ENCODE data around the gene COL17A1.

Gene COL17A1

GRCh38 chr10:103990531-103990930, 95.1 kb downstream of the COL17A1 start:
- DNase-seq (ENCODE audit: low read depth, low spot score): no peak

DNA sequence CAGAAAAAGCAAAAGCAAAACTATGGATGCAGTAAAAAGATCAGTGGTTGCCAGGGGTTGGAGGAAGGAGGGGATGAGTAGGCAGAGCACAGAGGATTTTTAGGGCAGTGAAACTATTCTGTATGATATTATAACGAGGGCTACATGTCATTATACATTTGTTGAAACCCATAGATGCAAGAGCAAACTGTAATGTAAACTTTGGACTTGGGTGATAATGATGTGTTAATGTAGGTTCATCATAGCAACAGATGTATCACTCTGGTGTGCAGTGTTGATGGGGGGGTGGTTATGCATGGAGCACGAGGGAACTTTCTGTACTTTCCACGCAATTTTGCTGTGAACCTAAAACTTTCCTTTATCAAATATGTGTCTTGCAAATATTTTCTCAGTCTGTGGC, 95.6 kb downstream of the COL17A1 start:
- no peak for DNase-seq (ENCODE audit: low read depth, low spot score)

- no peak for DNase-seq (ENCODE audit: low read depth, low spot score)
These were observed 99.3 kb downstream of the COL17A1 start for GRCh38 chr10:103986360-103986759.

DNA sequence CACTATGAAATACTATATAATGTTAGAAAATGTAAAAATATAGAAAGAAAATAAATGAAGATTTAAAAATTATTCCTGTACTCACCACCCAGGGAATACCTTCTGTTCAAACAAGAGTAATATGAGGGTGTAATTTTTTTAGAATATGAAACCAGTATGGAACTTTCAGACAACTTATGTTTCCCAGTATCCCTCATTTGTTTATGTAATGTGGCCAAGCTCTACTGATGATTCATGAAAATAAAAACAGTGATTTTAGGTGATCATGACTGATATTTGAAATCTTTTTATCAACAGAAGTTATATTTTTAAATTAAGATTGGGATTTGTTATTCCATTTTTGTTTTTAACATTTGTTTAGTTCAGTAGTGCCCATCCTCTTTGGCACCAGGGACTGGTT, 100.0 kb downstream of the COL17A1 start:
- DNase-seq (ENCODE audit: low read depth, low spot score): no peak

DNA sequence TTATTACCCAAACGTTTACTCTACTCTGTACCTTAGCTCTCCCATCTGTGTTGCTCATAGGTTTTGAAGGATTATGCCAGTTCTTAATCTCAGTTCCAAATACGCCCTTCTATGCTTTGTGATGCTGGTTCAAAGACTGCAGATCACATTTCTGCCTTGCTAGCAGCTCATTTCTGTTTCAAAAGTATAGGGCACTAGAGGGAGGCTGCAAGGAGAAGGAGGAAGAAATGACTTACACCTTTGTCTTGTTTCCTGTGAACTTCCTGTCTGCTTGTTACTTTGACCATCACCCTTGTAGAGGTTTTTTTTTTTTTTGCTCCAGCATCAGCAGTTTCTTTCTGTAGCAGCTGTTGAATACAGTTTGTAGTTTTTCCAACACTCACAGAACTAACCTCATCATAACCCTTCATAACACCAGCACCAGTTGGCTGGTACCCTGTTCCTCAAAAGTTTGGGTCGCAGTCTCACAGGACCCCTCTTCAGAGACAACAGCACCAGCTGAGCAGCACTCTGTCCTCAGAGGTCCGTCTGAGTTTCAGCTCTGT, 102.2 kb downstream of the COL17A1 start:
- no peak for DNase-seq (ENCODE audit: low read depth, low spot score)

GRCh38 chr10:103982639-103983038, 103.0 kb downstream of the COL17A1 start:
- DNase-seq (ENCODE audit: low read depth, low spot score): no peak

Data from activated naive CD8-positive, alpha-beta T cell treated with anti-CD3 and anti-CD28 coated beads, Interleukin-2, amount 50 U/mL, for 16 hours (primary cell).